ENCODE results near the gene IMPDH1. TPM values are rescaled to one million over a fixed set of nuclear protein-coding genes. Genes with fewer than 3 reads are reported as not detected.
A peak's percentile ranks its signal among the peaks of the same experiment; 100 is the strongest.
"Not testable (repeated sequence)": the region's sequence is repeated elsewhere in the genome, so short reads cannot be mapped to it uniquely, and the experiment has no call there.

Gene IMPDH1
- 22.3 and 37.2 TPM in 2 replicates for total RNA-seq (ENCODE audit: low replicate concordance)

DNA sequence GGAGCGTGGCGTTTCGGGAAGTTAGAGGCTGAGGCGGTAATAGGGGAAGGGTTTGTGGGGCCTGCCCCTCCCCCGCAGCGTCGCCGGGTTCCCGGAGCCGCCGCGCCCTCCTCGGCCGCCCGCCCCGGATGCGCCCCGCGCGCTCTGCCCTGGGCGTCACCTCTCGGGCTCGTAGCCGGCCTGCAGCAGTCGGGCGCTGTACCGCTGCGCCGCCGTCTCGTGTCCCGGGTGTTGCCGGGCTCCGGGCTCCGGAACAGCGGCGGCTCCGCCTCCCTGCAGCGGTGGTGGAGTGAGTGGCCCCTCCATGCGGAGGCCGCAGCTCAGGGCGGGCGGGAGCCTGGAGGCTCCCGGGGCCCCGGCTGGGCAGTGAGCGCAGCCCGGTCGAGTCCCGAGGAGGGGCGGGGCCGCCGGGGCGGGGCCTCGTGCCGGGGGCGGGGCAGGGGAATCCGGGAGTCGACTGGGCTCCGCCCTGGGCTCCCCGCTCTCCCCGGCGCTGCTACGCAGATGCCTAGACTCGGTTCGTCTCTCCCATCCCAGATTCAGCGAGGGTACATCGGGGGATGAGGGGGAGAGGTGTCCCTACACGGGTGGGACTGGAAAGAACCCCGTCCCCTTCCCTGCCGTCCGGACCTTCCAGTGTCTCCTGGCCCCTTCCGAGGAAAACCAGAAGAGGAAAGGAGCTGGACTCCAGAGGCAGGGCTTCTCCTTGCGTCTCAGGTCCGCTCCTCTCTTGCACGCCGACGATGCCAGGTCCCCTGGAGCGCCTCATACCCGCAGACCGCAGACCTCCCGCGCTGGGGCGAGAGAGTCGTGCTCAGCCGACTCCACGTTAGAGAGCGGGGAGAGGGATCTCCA lies at the start of gene IMPDH1:
Gene IMPDH1, minus strand, starts transcription at position 387 of the 855 bp plus-strand sequence. Its CDS starts 81 bp downstream, at position 306.
- TF ChIP-seq, protein P1, sequence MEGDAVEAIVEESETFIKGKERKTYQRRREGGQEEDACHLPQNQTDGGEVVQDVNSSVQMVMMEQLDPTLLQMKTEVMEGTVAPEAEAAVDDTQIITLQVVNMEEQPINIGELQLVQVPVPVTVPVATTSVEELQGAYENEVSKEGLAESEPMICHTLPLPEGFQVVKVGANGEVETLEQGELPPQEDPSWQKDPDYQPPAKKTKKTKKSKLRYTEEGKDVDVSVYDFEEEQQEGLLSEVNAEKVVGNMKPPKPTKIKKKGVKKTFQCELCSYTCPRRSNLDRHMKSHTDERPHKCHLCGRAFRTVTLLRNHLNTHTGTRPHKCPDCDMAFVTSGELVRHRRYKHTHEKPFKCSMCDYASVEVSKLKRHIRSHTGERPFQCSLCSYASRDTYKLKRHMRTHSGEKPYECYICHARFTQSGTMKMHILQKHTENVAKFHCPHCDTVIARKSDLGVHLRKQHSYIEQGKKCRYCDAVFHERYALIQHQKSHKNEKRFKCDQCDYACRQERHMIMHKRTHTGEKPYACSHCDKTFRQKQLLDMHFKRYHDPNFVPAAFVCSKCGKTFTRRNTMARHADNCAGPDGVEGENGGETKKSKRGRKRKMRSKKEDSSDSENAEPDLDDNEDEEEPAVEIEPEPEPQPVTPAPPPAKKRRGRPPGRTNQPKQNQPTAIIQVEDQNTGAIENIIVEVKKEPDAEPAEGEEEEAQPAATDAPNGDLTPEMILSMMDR (IDR thresholded peaks at IDR 0.05; ENCODE audit: insufficient read depth, low read length), result no peak
- peak within 1 kb of the TSS; percentile 84 for H3K4me3 ChIP-seq (ENCODE audit: low read depth, low read length)
- peak; percentile 81 for DNase-seq (ENCODE audit: low read depth)

DNA sequence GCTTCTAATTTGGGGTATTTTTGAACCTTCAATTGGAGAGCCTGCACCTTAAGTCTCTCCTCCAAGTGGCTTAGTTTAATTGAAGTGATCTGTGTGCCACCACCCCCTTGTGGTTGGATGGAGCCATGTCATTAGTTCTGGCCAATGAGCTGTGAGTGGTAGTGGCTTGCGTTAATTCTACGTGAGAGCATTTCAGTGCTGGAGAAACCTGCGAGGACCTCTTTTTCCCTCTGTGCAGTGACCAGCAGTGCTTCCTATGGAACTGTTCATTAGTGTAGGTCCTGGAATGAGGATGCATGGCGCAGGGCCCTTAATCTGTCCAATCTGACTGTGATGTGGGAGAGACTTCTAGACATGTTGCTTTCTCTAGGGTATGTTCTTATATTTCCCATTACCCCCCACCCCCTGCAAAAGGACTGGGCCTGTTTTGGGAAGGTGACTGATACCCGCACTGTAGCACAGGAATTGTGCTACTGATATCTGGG lies 49.7 kb upstream of the IMPDH1 start:
- TF ChIP-seq, protein P1 (IDR thresholded peaks at IDR 0.05; ENCODE audit: insufficient read depth, low read length), result peak; percentile 87
- H3K4me3 ChIP-seq (ENCODE audit: low read depth, low read length), result no peak overlapping the region
- peak; percentile 80 for DNase-seq (ENCODE audit: low read depth)

DNA sequence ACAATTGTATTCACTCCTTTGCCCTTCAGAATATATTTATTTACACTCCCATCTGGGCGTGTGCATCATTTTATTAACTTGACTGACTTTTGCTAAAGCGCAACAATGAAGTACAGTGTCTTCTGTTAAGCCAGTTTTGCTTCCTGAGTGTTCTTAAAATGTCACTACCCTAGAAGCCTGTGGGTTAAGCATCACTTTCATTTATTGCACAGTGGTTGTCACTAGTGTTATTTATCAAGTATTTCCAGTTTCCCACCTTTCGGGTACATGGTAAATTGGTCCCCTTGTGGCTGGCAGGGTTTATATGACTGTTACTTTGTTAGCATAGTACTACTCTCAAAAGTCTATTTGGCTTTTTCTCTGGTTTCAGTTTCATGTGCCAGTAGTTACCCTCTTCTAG lies 49.2 kb upstream of the IMPDH1 start:
- no peak overlapping the region for H3K4me3 ChIP-seq (ENCODE audit: low read depth, low read length)
- no peak for DNase-seq (ENCODE audit: low read depth)
- TF ChIP-seq, protein P1 (IDR thresholded peaks at IDR 0.05; ENCODE audit: insufficient read depth, low read length), result no peak

DNA sequence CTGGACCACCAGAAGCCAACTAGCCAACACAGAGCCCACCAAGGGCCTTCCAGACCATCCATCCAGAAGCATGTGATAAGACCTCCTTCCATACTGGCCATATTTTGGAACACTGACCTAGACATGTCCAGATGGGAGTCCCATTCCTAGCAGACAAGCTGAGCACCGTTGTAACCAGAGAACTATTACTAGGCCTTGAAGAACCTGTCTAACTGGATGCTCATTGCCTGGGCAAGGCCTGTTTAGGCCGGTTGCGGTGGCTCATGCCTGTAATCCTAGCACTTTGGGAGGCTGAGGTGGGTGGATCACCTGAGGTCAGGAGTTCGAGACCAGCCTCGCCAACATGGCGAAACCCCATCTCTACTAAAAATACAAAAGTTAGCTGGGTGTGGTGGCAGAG lies 47.6 kb upstream of the IMPDH1 start:
- not testable (repeated sequence) for H3K4me3 ChIP-seq (ENCODE audit: low read depth, low read length); DNase-seq (ENCODE audit: low read depth)

DNA sequence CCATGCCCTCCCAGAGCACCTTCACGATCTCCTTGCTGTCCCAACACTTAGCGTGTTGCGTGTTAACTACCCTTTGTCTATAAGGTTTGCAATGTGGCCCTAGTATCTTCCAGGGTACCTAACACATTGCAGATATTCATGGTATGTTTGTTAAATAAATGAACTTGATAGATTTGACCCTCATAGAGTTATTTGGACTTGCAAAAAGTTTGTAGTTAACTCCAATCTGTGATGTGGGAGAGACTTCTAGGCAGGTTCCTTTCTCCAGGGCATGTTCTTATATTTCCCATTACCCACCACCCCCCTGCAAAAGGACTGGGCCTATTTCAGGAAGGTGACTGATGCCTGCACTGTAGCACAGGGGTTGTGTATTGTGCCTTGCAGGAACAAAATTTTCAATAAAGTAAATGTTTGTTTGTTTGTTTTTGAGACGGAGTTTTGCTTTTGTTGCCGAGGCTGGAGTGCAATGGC lies 46.5 kb upstream of the IMPDH1 start:
- TF ChIP-seq, protein P1 (IDR thresholded peaks at IDR 0.05; ENCODE audit: insufficient read depth, low read length), result no peak
- DNase-seq (ENCODE audit: low read depth), result no peak
- H3K4me3 ChIP-seq (ENCODE audit: low read depth, low read length), result peak overlapping the region; percentile 99

DNA sequence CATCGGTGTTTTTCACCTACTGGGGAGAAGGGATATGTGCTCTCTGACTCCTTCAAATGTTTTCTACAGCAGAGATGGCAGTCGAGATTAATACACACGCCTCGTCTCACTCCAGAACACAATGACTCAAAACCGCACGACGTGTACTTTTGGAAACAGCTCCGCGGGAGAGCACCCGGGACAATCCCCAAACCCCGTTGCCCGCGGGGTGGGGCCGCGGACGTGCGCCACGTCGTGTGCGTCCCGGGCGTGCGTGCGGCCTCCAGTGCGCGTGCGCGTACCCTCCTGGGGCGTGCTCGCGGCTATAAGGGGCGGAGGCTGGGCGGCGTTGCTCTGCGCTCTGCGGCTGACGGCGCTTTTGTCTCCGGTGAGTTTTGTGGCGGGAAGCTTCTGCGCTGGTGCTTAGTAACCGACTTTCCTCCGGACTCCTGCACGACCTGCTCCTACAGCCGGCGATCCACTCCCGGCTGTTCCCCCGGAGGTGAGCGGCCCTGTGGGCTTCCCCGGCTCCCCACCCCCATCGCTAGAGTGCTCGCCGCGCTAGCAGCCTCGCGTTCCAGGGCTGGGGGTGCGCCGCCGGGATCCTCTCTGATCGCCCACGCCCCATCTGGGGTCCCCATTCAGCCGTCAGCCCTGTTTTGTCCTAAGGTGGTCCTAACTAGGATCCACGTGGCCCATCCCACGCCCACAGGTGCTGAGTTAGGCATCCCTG lies 45.9 kb upstream of the IMPDH1 start, which contains the start of gene HILPDA:
Gene HILPDA, plus strand, starts transcription at position 336 of the 712 bp plus-strand sequence. CDS start 1,391 bp downstream, outside the sequence.
- TF ChIP-seq, protein P1 (IDR thresholded peaks at IDR 0.05; ENCODE audit: insufficient read depth, low read length), result peak; percentile 30
- peak; percentile 97 for DNase-seq (ENCODE audit: low read depth)
- H3K4me3 ChIP-seq (ENCODE audit: low read depth, low read length), result peak within 1 kb of the TSS; percentile 99

Measured in fibroblast of the aortic adventitia (primary cell).